GM12892 (cell line): ENCODE measurements around the gene FGF3.

Source experiments
- POLR2A ChIP-seq: IDR thresholded peaks from 2 replicates; pipeline ENCODE4 v1.6.1; 2011; ENCODE audit warnings: low read depth, low read length, control low read depth
- POLR2AphosphoS5 ChIP-seq: IDR thresholded peaks from 2 replicates; pipeline ENCODE4 v1.6.1; 2011; ENCODE audit warnings: low read depth, low read length, control low read depth
- TAF1 ChIP-seq: IDR thresholded peaks from 2 replicates; pipeline ENCODE4 v1.6.1; 2011; ENCODE audit warnings: low read depth, mild to moderate bottlenecking, control low read depth, low read length, borderline replicate concordance

GRCh38 chr11:69815973-69816372, 3.2 kb downstream of the FGF3 start:
- no peak for TF ChIP-seq POLR2AphosphoS5
- no peak for TF ChIP-seq POLR2A
- no peak for TF ChIP-seq TAF1
